ENCODE data around the gene USP32.

Gene USP32

GRCh38 chr17:60283816-60284215 lies 108.1 kb downstream of the USP32 start:
- H3K27ac Mint-ChIP-seq = no peak overlapping the region
- H3K36me3 Mint-ChIP-seq (ENCODE audit: insufficient read depth) = peaks cover 5% of the 10 kb centered on the region
- DNase-seq = no peak
- ATAC-seq (replicated peaks) = no peak
- H3K9me3 Mint-ChIP-seq = no peaks in the 10 kb centered on the region
- H3K4me3 Mint-ChIP-seq = no peak overlapping the region
- no peaks in the 10 kb centered on the region for H3K27me3 Mint-ChIP-seq
- H3K4me1 Mint-ChIP-seq (ENCODE audit: low read depth in 2 of 2) = no peaks in the 10 kb centered on the region

- no peaks in the 10 kb centered on the region for H3K9me3 Mint-ChIP-seq
- H3K4me1 Mint-ChIP-seq (ENCODE audit: low read depth in 2 of 2) = no peaks in the 10 kb centered on the region
- no peak overlapping the region for H3K27ac Mint-ChIP-seq
- no peak for ATAC-seq (replicated peaks)
- no peak for DNase-seq
- H3K36me3 Mint-ChIP-seq (ENCODE audit: insufficient read depth) = no peaks in the 10 kb centered on the region
- H3K4me3 Mint-ChIP-seq = no peak overlapping the region
- no peaks in the 10 kb centered on the region for H3K27me3 Mint-ChIP-seq
These were observed 111.3 kb downstream of the USP32 start for GRCh38 chr17:60280673-60281072.

- ATAC-seq (replicated peaks) = no peak
- no peaks in the 10 kb centered on the region for H3K27me3 Mint-ChIP-seq
- no peak overlapping the region for H3K27ac Mint-ChIP-seq
These were observed 113.7 kb downstream of the USP32 start for GRCh38 chr17:60278237-60278636.

GRCh38 chr17:60277258-60277657 lies 114.7 kb downstream of the USP32 start:
- H3K27ac Mint-ChIP-seq = no peak overlapping the region
- ATAC-seq (replicated peaks) (no peak), DNase-seq (no peak)
- H3K27me3 Mint-ChIP-seq = no peaks in the 10 kb centered on the region
- peaks cover 5% of the 10 kb centered on the region for H3K36me3 Mint-ChIP-seq (ENCODE audit: insufficient read depth)
- no peak overlapping the region for H3K4me3 Mint-ChIP-seq
- H3K9me3 Mint-ChIP-seq = no peaks in the 10 kb centered on the region
- H3K4me1 Mint-ChIP-seq (ENCODE audit: low read depth in 2 of 2) = peaks cover 0 to 3% of the 10 kb centered on the region in 2 donors

More at GRCh38 chr17:60278237-60278636, 113.7 kb downstream of the USP32 start:
- Mint-ChIP-seq H3K4me3 (no peak overlapping the region), H3K4me1 (ENCODE audit: low read depth in 2 of 2) (peaks cover 0 to 3% of the 10 kb centered on the region in 2 donors), H3K9me3 (no peaks in the 10 kb centered on the region), H3K36me3 (ENCODE audit: insufficient read depth) (peaks cover 5% of the 10 kb centered on the region)
- DNase-seq = no peak

- H3K27me3 Mint-ChIP-seq = no peaks in the 10 kb centered on the region
- no peaks in the 10 kb centered on the region for H3K4me1 Mint-ChIP-seq (ENCODE audit: low read depth in 2 of 2)
- H3K4me3 Mint-ChIP-seq = no peak overlapping the region
- no peak for DNase-seq
- H3K27ac Mint-ChIP-seq = no peak overlapping the region
- ATAC-seq (replicated peaks) = no peak
- H3K36me3 Mint-ChIP-seq (ENCODE audit: insufficient read depth) = peaks cover 27% of the 10 kb centered on the region
- no peaks in the 10 kb centered on the region for H3K9me3 Mint-ChIP-seq
These were observed 122.5 kb downstream of the USP32 start for GRCh38 chr17:60269417-60269816.

- ATAC-seq (replicated peaks) (no peak), DNase-seq (no peak)
- Mint-ChIP-seq H3K4me3 (no peak overlapping the region), H3K27ac (no peak overlapping the region), H3K9me3 (no peaks in the 10 kb centered on the region), H3K27me3 (no peaks in the 10 kb centered on the region), H3K4me1 (ENCODE audit: low read depth in 2 of 2) (no peaks in the 10 kb centered on the region), H3K36me3 (ENCODE audit: insufficient read depth) (peaks cover 45% of the 10 kb centered on the region)
These were observed 131.4 kb downstream of the USP32 start for GRCh38 chr17:60260540-60260939.

- Mint-ChIP-seq H3K27me3 (no peaks in the 10 kb centered on the region), H3K27ac (no peak overlapping the region), H3K36me3 (ENCODE audit: insufficient read depth) (peaks cover 38% of the 10 kb centered on the region), H3K4me1 (ENCODE audit: low read depth in 2 of 2) (no peaks in the 10 kb centered on the region), H3K9me3 (no peaks in the 10 kb centered on the region), H3K4me3 (no peak overlapping the region)
- DNase-seq (no peak), ATAC-seq (replicated peaks) (no peak)
These were observed 133.6 kb downstream of the USP32 start for GRCh38 chr17:60258313-60258712.

GRCh38 chr17:60256174-60256573 lies 135.8 kb downstream of the USP32 start:
- Mint-ChIP-seq H3K36me3 (ENCODE audit: insufficient read depth) (peaks cover 33% of the 10 kb centered on the region), H3K4me3 (no peak overlapping the region), H3K27me3 (no peaks in the 10 kb centered on the region), H3K9me3 (no peaks in the 10 kb centered on the region), H3K27ac (no peak overlapping the region), H3K4me1 (ENCODE audit: low read depth in 2 of 2) (no peaks in the 10 kb centered on the region)
- DNase-seq (no peak), ATAC-seq (replicated peaks) (no peak)

- H3K36me3 Mint-ChIP-seq (ENCODE audit: insufficient read depth) = peaks cover 28% of the 10 kb centered on the region
- DNase-seq (no peak), ATAC-seq (replicated peaks) (no peak)
- H3K27me3 Mint-ChIP-seq = no peaks in the 10 kb centered on the region
- H3K4me3 Mint-ChIP-seq = no peak overlapping the region
- H3K9me3 Mint-ChIP-seq = no peaks in the 10 kb centered on the region
- H3K4me1 Mint-ChIP-seq (ENCODE audit: low read depth in 2 of 2) = no peaks in the 10 kb centered on the region
- no peak overlapping the region for H3K27ac Mint-ChIP-seq
These were observed 138.9 kb downstream of the USP32 start for GRCh38 chr17:60253048-60253447.

GRCh38 chr17:60252459-60252858 lies 139.5 kb downstream of the USP32 start:
- H3K27me3 Mint-ChIP-seq = no peaks in the 10 kb centered on the region
- H3K27ac Mint-ChIP-seq = no peak overlapping the region
- peaks cover 24% of the 10 kb centered on the region for H3K36me3 Mint-ChIP-seq (ENCODE audit: insufficient read depth)
- H3K9me3 Mint-ChIP-seq = no peaks in the 10 kb centered on the region
- no peak for ATAC-seq (replicated peaks)
- DNase-seq = no peak
- H3K4me3 Mint-ChIP-seq = no peak overlapping the region
- H3K4me1 Mint-ChIP-seq (ENCODE audit: low read depth in 2 of 2) = no peaks in the 10 kb centered on the region

GRCh38 chr17:60249290-60249826 lies 142.6 kb downstream of the USP32 start:
- H3K9me3 Mint-ChIP-seq = no peaks in the 10 kb centered on the region
- no peak overlapping the region for H3K27ac Mint-ChIP-seq
- no peaks in the 10 kb centered on the region for H3K4me1 Mint-ChIP-seq (ENCODE audit: low read depth in 2 of 2)

GRCh38 chr17:60248618-60249289 lies 143.2 kb downstream of the USP32 start:
- H3K27me3 Mint-ChIP-seq = no peaks in the 10 kb centered on the region
- peaks cover 7% of the 10 kb centered on the region for H3K36me3 Mint-ChIP-seq (ENCODE audit: insufficient read depth)
- ATAC-seq (replicated peaks) = no peak
- H3K4me3 Mint-ChIP-seq = no peak overlapping the region
- no peaks in the 10 kb centered on the region for H3K4me1 Mint-ChIP-seq (ENCODE audit: low read depth in 2 of 2)
- H3K9me3 Mint-ChIP-seq = no peaks in the 10 kb centered on the region
- H3K27ac Mint-ChIP-seq = no peak overlapping the region
- no peak for DNase-seq

More at GRCh38 chr17:60249290-60249826, 142.6 kb downstream of the USP32 start:
- DNase-seq (no peak), ATAC-seq (replicated peaks) (no peak)
- H3K4me3 Mint-ChIP-seq = no peak overlapping the region
- peaks cover 10% of the 10 kb centered on the region for H3K36me3 Mint-ChIP-seq (ENCODE audit: insufficient read depth)
- H3K27me3 Mint-ChIP-seq = no peaks in the 10 kb centered on the region

- Mint-ChIP-seq H3K4me3 (no peak overlapping the region), H3K27ac (no peak overlapping the region), H3K27me3 (no peaks in the 10 kb centered on the region), H3K4me1 (ENCODE audit: low read depth in 2 of 2) (no peaks in the 10 kb centered on the region), H3K36me3 (ENCODE audit: insufficient read depth) (peaks cover 7% of the 10 kb centered on the region), H3K9me3 (no peaks in the 10 kb centered on the region)
- no peak for DNase-seq
- no peak for ATAC-seq (replicated peaks)
These were observed 144.0 kb downstream of the USP32 start for GRCh38 chr17:60247836-60248461.

- no peaks in the 10 kb centered on the region for H3K4me1 Mint-ChIP-seq (ENCODE audit: low read depth in 2 of 2)
- H3K27me3 Mint-ChIP-seq = no peaks in the 10 kb centered on the region
- H3K27ac Mint-ChIP-seq = no peak overlapping the region
- ATAC-seq (replicated peaks) (no peak), DNase-seq (no peak)
- peaks cover 5% of the 10 kb centered on the region for H3K36me3 Mint-ChIP-seq (ENCODE audit: insufficient read depth)
- no peaks in the 10 kb centered on the region for H3K9me3 Mint-ChIP-seq
- no peak overlapping the region for H3K4me3 Mint-ChIP-seq
These were observed 147.3 kb downstream of the USP32 start for GRCh38 chr17:60244656-60245055.
